Skin epidermis (tissue), 12 donors: ENCODE measurements around the gene LLCFC1.
"Not testable (repeated sequence)": the region's sequence is repeated elsewhere in the genome, so short reads cannot be mapped to it uniquely, and the experiment has no call there.

Experiments used
- H3K27ac ChIP-seq, 21 experiments: fragments of 200-600 bp; sonication (generic) in 11 of 21; one replicate each; pipeline ENCODE4 v1.5.0; 2020; ENCODE audit warnings: mild to moderate bottlenecking in 3 of 21, inconsistent platforms in 2 of 21, moderate library complexity in 2 of 21
- H3K4me3 ChIP-seq, 7 experiments: fragments of 200-600 bp; sonication (generic) in 2 of 7; one replicate each; pipeline ENCODE4 v1.5.0; 2020; ENCODE audit warnings: inconsistent platforms in 2 of 7, mild to moderate bottlenecking in 2 of 7, moderate library complexity in 1 of 7

The LLCFC1 gene

DNA sequence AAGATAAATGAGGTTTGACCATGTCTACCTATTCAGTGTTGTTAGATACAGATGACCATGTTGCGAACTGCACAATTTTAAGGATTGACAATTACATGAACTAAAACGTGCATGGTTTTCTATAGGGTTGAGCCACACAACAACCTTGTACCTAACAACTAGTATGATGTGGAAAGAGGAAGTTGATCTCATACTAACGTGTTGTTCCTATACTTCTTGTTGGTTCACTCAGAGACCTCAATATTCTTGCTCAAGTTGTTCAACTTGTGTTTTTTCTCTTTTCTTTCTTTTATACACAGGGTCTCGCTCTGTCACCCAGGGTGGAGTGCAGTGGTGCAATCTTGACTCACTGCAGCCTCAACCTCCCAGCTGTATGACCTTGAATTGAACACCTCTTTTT is 28.9 kb downstream of the LLCFC1 start:
- Histone ChIP-seq H3K27ac (no peak overlapping the region), H3K4me3 (no peak overlapping the region)

GRCh38 chr7:142969183-142969582 is 29.9 kb downstream of the LLCFC1 start:
- Histone ChIP-seq H3K4me3 (no peak overlapping the region), H3K27ac (no peak overlapping the region)

GRCh38 chr7:142974626-142975025 is 35.3 kb downstream of the LLCFC1 start:
- Histone ChIP-seq H3K4me3 (no peak overlapping the region), H3K27ac (no peak overlapping the region)

DNA sequence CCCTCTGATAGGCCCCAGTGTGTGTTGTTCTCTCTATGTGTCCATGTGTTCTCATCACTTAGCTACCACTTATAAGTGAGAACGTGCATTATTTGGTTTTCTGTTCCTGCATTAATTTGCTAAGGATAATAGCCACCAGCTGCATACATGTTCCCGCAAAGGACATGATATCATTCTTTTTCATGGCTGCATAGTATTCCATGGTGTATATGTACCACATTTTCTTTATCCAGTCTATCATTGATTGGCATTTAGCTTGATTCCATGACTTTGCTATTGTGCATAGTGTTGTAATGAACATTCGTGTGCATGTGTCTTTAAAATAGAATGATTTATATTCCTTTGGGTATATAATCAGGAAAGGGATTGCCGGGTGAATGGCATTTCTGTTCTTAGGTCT is 39.1 kb downstream of the LLCFC1 start:
- not testable (repeated sequence) for H3K4me3 ChIP-seq, H3K27ac ChIP-seq

GRCh38 chr7:142983825-142984224 is 44.5 kb downstream of the LLCFC1 start:
- H3K27ac ChIP-seq = no peak overlapping the region

GRCh38 chr7:142984297-142984696 is 45.0 kb downstream of the LLCFC1 start:
- Histone ChIP-seq H3K27ac (no peak overlapping the region), H3K4me3 (no peak overlapping the region)

More at GRCh38 chr7:142983825-142984224, 44.5 kb downstream of the LLCFC1 start:
- H3K4me3 ChIP-seq = no peak overlapping the region
